GM21737 (cell line): ENCODE results near the gene ZNF506.
"Not testable (repeated sequence)": the region's sequence is repeated elsewhere in the genome, so short reads cannot be mapped to it uniquely, and the experiment has no call there.

Source experiments
- ATAC-seq: cut with Tn5 transposase; IDR thresholded peaks from one replicate; pipeline ENCODE4 v1.9.1; 2021; ENCODE audit warnings: mild to moderate bottlenecking, moderate library complexity; ENCODE audit not compliant: unreplicated experiment

ZNF506 gene

GRCh38 chr19:19821366-19821951 is at the start of gene ZNF506:
Gene ZNF506 (minus strand): TSS chr19:19821750. CDS start chr19:19821603, 147 bp downstream.
- ATAC-seq: peak; percentile 74

- not testable (repeated sequence) for ATAC-seq
These were observed 48.5 kb upstream of the ZNF506 start for GRCh38 chr19:19870086-19870485.

GRCh38 chr19:19866611-19867248 is 45.2 kb upstream of the ZNF506 start:
- ATAC-seq: no peak

GRCh38 chr19:19865750-19866610 is 44.4 kb upstream of the ZNF506 start, which contains the start of gene ZNF253:
Gene ZNF253 (plus strand): TSS chr19:19865882. CDS start chr19:19865997, 115 bp downstream.
- ATAC-seq: peak; percentile 97

GRCh38 chr19:19860756-19861390 is 39.3 kb upstream of the ZNF506 start:
- no peak for ATAC-seq

GRCh38 chr19:19858751-19859150 is 37.2 kb upstream of the ZNF506 start:
- ATAC-seq: no peak

GRCh38 chr19:19851740-19852139 is 30.2 kb upstream of the ZNF506 start:
- ATAC-seq: not testable (repeated sequence)

GRCh38 chr19:19849056-19849455 is 27.5 kb upstream of the ZNF506 start:
- no peak for ATAC-seq

GRCh38 chr19:19847781-19848180 is 26.2 kb upstream of the ZNF506 start:
- no peak for ATAC-seq

- no peak for ATAC-seq
These were observed 14.0 kb upstream of the ZNF506 start for GRCh38 chr19:19835560-19836038.

- no peak for ATAC-seq
These were observed 5.3 kb upstream of the ZNF506 start for GRCh38 chr19:19826875-19827274.

GRCh38 chr19:19823916-19824315 is 2.4 kb upstream of the ZNF506 start:
- ATAC-seq: peak; percentile 39

- ATAC-seq: not testable (repeated sequence)
These were observed 426 bp upstream of the ZNF506 start for GRCh38 chr19:19821976-19822375.

- ATAC-seq: no peak
These were observed 703 bp downstream of the ZNF506 start for GRCh38 chr19:19820774-19821320.

- no peak for ATAC-seq
These were observed 4.2 kb downstream of the ZNF506 start for GRCh38 chr19:19817357-19817756.

GRCh38 chr19:19816679-19817078 is 4.9 kb downstream of the ZNF506 start:
- no peak for ATAC-seq

GRCh38 chr19:19811999-19812398 is 9.6 kb downstream of the ZNF506 start:
- not testable (repeated sequence) for ATAC-seq

GRCh38 chr19:19805480-19805879 is 16.1 kb downstream of the ZNF506 start:
- no peak for ATAC-seq

GRCh38 chr19:19788015-19788414 is 33.5 kb downstream of the ZNF506 start:
- no peak for ATAC-seq

GRCh38 chr19:19785476-19785875 is 36.1 kb downstream of the ZNF506 start:
- ATAC-seq: not testable (repeated sequence)

- ATAC-seq: no peak
These were observed 38.8 kb downstream of the ZNF506 start for GRCh38 chr19:19782783-19783182.
